K562 (cell line): Measurements from ENCODE around the gene CREB3L1. TPM values are rescaled to one million over a fixed set of nuclear protein-coding genes. Genes with fewer than 3 reads are reported as not detected.

ENCODE experiments used
- BCLAF1 ChIP-seq, 2 experiments: fragments of 450-650 bp in 1 of 2; IDR thresholded peaks; 2 replicates each; pipeline ENCODE4 v1.6.1; 2011 to 2017; ENCODE audit warnings: low read depth in 2 of 2, antibody characterized with exemption in 1 of 2, borderline replicate concordance in 1 of 2, low read length in 1 of 2, mild to moderate bottlenecking in 1 of 2, mixed read lengths in 1 of 2; ENCODE audit not compliant: control insufficient read depth in 1 of 2
- BRD4 ChIP-seq: fragments of 200-600 bp; sonication (generic); IDR thresholded peaks from 2 replicates; pipeline ENCODE4 v1.6.1; 2017; ENCODE audit warnings: inconsistent platforms
- CBFA2T2 ChIP-seq: fragments of 450-650 bp; conservative IDR thresholded peaks from 2 replicates; pipeline ENCODE4 v1.6.1; 2017; ENCODE audit warnings: mild to moderate bottlenecking
- CHD2 ChIP-seq: IDR thresholded peaks from 2 replicates; pipeline ENCODE4 v1.6.1; 2011; ENCODE audit warnings: low read depth, low read length
- CHD4 ChIP-seq: fragments of 200-600 bp; sonication (generic); IDR thresholded peaks from 3 replicates; pipeline ENCODE4 v1.6.1; 2012; ENCODE audit warnings: low read depth, mild to moderate bottlenecking, mixed read lengths, low read length, inconsistent platforms; ENCODE audit not compliant: insufficient read depth, insufficient replicate concordance, poor library complexity, severe bottlenecking
- HDAC6 ChIP-seq: IDR thresholded peaks from 2 replicates; pipeline ENCODE4 v1.6.1; 2012; ENCODE audit warnings: low read depth, mild to moderate bottlenecking, control low read depth, inconsistent platforms, low read length, moderate library complexity
- HNRNPUL1 ChIP-seq: fragments of 200-400 bp; formaldehyde crosslinking; IDR thresholded peaks from 2 replicates; pipeline ENCODE4 v1.6.1; 2017; ENCODE audit warnings: low read length
- ILF3 ChIP-seq: fragments of 450-650 bp; IDR thresholded peaks from 2 replicates; pipeline ENCODE4 v1.6.1; 2018; ENCODE audit warnings: antibody characterized with exemption, mild to moderate bottlenecking, moderate library complexity, borderline replicate concordance
- L3MBTL2 ChIP-seq: fragments of 450-650 bp; IDR thresholded peaks from 2 replicates; pipeline ENCODE4 v1.6.1; 2016; ENCODE audit warnings: mild to moderate bottlenecking, moderate library complexity
- MCM5 ChIP-seq: fragments of 450-650 bp; IDR thresholded peaks from 2 replicates; pipeline ENCODE4 v1.6.1; 2016; ENCODE audit warnings: low read depth
- MTA2 ChIP-seq: fragments of 450-650 bp; IDR thresholded peaks from 2 replicates; pipeline ENCODE4 v1.6.1; 2016; ENCODE audit warnings: low read depth
- OTX1 ChIP-seq: fragments of 450-650 bp; formaldehyde crosslinking; IDR thresholded peaks from 2 replicates; pipeline ENCODE4 v1.4.0; 2022; ENCODE audit warnings: mild to moderate bottlenecking
- RBM15 ChIP-seq: fragments of 200-400 bp; formaldehyde crosslinking; IDR thresholded peaks from 2 replicates; pipeline ENCODE4 v1.6.1; 2018; ENCODE audit warnings: mild to moderate bottlenecking, low read length, moderate library complexity; ENCODE audit not compliant: insufficient read depth
- SAFB2 ChIP-seq: fragments of 200-400 bp; formaldehyde crosslinking; IDR thresholded peaks from 2 replicates; pipeline ENCODE4 v1.6.1; 2018; ENCODE audit warnings: borderline replicate concordance, low read length, low read depth, moderate library complexity; ENCODE audit not compliant: severe bottlenecking
- TBL1XR1 ChIP-seq, 2 experiments: IDR thresholded peaks; 2 replicates each; pipeline ENCODE4 v1.6.1; 2012; ENCODE audit warnings: improper control_type of control experiment in 2 of 2, low read length in 2 of 2, mild to moderate bottlenecking in 1 of 2
- ZNF384 ChIP-seq: IDR thresholded peaks from 2 replicates; pipeline ENCODE4 v1.6.1; 2012; ENCODE audit warnings: low read depth, low read length, improper control_type of control experiment
- ZNF41 ChIP-seq: fragments of 250-450 bp; sonication (Bioruptor Pico); conservative IDR thresholded peaks from 2 replicates; pipeline ENCODE4 v1.4.0; 2020; ENCODE audit warnings: mild to moderate bottlenecking
- ZNF586 ChIP-seq: fragments of 450-650 bp; formaldehyde crosslinking; conservative IDR thresholded peaks from 2 replicates; pipeline ENCODE4 v1.4.0; 2020; ENCODE audit warnings: mild to moderate bottlenecking, moderate library complexity
- polyA plus RNA-seq, 8 experiments: library from polyadenylated mRNA; depleted of rRNA in 4 of 8; stranded (reverse) in 5 of 8; unstranded in 3 of 8; fragments of >200 nt; fragmentation: Nextera tagmentation in 2 of 8; fragmentation: Illumina TruSeq in 1 of 8; extraction: Ambion mirVana in 2 of 8; extraction: Trizol in 1 of 8; gene quantifications; 2 replicates each; pipeline versions ENCODE4 v1.2.1 to v1.2.3, GENCODE V29; 2011 to 2014; ENCODE audit warnings: inconsistent platforms in 1 of 8, missing spikeins in 1 of 8
- total RNA-seq, 7 experiments: library from RNA; depleted of rRNA in 6 of 7; stranded (reverse); fragments of >200 nt in 6 of 7; fragmentation: Illumina TruSeq in 2 of 7; extraction: Trizol in 2 of 7; gene quantifications; 2 replicates each; pipeline versions ENCODE4 v1.2.1 to v1.2.3, GENCODE V29; 2011 to 2021; ENCODE audit warnings: low replicate concordance in 1 of 7
- TF ChIP-seq, protein P1 (sequence below): sonication (generic); formaldehyde crosslinking; IDR thresholded peaks from 2 replicates; pipeline ENCODE4 v1.8.1; 2023; ENCODE audit warnings: missing genetic modification reagents, mild to moderate bottlenecking, borderline replicate concordance

CREB3L1 gene
- total and polyA plus RNA-seq, 9 of the 15 experiments (the other 6 are each of a cell fraction or from before 2014, with no cell fraction given): 1.2 to 27.6 (median 3.7) TPM

DNA sequence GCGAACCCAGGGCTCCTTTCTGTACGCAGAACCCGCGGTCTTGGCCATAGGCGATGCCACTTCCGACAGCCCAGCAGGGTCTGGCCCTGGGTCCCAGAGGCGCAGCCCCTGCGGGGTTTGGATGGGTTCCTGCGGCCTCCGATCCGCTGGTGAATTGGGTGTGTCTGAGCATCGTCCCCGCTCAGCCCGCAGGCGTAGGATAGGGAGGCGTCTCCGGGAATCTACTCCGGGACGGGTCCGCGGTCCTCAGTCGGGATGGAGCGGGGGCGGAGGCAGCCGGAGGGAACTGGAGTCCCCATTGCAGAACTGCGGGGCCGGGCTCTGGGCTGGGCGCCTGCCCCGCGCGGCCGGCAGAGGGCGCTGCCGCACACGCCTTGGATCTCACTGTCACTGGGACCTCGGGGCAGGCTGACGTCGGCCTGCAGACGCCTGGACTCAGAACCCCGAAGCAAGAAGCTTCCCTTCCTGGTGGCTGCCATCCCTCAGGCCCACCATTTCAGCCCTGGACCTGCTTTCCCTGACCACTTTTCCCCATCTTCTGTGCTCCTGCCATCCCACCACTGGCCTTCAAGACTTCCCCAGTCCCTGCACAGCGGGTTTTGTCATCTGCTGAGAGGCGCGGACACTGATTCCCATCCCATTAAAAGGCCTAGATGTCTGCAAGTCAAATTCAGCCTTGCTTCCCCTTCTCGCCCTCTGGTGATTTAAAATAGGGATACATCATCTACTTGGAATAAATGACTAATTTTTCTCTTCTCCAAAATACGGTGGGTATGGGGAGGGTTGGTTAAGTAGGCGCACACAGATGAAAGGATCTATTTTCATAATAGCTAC lies 38.3 kb upstream of the CREB3L1 start (continued):
- TF ChIP-seq BCLAF1 (IDR thresholded peaks at IDR 0.05; ENCODE audit: borderline replicate concordance in 1 of 2, control insufficient read depth in 1 of 2, low read depth in 2 of 2, low read length in 1 of 2): 0 out of 4 replicates have a peak, but pooled peaks of 1 of the 2 experiments have one; percentile 69
- no peak for TF ChIP-seq ZNF586 (CRISPR knock-in tag)
- no peak for TF ChIP-seq RBM15
- no peak for TF ChIP-seq MTA2
- no peak for TF ChIP-seq ZNF384
- no peak for TF ChIP-seq ZNF41 (CRISPR knock-in tag)
- TF ChIP-seq CHD4: no peak
- peak in 1 of 2 experiments; percentile 24; a peak in 2 of 4 replicates for TF ChIP-seq TBL1XR1 (IDR thresholded peaks at IDR 0.05; ENCODE audit: low read length in 2 of 2)
- TF ChIP-seq, protein P1, sequence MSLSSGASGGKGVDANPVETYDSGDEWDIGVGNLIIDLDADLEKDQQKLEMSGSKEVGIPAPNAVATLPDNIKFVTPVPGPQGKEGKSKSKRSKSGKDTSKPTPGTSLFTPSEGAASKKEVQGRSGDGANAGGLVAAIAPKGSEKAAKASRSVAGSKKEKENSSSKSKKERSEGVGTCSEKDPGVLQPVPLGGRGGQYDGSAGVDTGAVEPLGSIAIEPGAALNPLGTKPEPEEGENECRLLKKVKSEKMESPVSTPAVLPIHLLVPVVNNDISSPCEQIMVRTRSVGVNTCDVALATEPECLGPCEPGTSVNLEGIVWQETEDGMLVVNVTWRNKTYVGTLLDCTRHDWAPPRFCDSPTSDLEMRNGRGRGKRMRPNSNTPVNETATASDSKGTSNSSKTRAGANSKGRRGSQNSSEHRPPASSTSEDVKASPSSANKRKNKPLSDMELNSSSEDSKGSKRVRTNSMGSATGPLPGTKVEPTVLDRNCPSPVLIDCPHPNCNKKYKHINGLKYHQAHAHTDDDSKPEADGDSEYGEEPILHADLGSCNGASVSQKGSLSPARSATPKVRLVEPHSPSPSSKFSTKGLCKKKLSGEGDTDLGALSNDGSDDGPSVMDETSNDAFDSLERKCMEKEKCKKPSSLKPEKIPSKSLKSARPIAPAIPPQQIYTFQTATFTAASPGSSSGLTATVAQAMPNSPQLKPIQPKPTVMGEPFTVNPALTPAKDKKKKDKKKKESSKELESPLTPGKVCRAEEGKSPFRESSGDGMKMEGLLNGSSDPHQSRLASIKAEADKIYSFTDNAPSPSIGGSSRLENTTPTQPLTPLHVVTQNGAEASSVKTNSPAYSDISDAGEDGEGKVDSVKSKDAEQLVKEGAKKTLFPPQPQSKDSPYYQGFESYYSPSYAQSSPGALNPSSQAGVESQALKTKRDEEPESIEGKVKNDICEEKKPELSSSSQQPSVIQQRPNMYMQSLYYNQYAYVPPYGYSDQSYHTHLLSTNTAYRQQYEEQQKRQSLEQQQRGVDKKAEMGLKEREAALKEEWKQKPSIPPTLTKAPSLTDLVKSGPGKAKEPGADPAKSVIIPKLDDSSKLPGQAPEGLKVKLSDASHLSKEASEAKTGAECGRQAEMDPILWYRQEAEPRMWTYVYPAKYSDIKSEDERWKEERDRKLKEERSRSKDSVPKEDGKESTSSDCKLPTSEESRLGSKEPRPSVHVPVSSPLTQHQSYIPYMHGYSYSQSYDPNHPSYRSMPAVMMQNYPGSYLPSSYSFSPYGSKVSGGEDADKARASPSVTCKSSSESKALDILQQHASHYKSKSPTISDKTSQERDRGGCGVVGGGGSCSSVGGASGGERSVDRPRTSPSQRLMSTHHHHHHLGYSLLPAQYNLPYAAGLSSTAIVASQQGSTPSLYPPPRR: 0 out of 2 replicates have a peak, but pooled peaks have one; percentile 61
- no peak for TF ChIP-seq CHD2
- no peak for TF ChIP-seq HDAC6
- no peak for TF ChIP-seq SAFB2
- TF ChIP-seq OTX1 (CRISPR knock-in tag): no peak
- TF ChIP-seq HNRNPUL1: no peak
- no peak for TF ChIP-seq MCM5
- peak; percentile 83 for TF ChIP-seq L3MBTL2
- TF ChIP-seq CBFA2T2: no peak
- TF ChIP-seq BRD4: no peak
- no peak for TF ChIP-seq ILF3
